ENCODE data around the gene POLL.

POLL gene

GRCh38 chr10:101560298-101561067 lies 27.6 kb downstream of the POLL start:
- no peak for DNase-seq (ENCODE audit: low spot score)

DNA sequence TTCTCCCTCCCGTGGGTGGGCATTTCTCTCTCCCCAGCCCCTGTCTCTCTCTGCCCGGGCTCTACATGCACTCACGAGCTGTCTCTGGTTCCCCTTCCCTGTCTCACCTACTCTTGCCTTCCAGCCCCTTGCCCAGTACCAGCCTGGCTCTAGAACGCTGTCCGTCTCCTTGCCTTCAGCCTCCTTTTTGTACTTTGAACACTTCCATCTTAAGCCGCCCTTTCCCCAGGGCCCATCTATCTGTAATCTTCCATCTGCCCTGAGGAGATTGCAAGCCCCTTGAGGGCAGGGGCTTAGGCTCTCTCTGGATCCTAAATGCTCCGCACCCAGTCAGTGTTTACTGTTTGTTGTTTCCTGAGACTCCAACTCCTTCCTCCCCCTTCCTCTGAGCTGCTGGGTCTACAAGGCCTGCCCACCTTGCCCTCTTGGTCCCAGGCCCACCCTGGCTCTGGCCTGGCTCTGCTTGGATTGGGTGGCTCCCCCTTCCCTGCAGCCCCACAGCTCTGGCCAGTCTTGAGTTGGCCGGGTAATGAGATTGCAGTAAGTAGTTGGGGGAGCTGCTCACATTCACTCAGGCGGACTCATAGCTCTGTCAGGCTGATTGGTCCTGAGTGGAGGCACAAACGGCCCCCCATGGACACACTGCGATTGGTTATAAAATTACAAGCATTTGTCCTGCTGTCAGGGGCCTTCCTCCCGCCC lies 28.3 kb downstream of the POLL start:
- no peak for DNase-seq (ENCODE audit: low spot score)

DNA sequence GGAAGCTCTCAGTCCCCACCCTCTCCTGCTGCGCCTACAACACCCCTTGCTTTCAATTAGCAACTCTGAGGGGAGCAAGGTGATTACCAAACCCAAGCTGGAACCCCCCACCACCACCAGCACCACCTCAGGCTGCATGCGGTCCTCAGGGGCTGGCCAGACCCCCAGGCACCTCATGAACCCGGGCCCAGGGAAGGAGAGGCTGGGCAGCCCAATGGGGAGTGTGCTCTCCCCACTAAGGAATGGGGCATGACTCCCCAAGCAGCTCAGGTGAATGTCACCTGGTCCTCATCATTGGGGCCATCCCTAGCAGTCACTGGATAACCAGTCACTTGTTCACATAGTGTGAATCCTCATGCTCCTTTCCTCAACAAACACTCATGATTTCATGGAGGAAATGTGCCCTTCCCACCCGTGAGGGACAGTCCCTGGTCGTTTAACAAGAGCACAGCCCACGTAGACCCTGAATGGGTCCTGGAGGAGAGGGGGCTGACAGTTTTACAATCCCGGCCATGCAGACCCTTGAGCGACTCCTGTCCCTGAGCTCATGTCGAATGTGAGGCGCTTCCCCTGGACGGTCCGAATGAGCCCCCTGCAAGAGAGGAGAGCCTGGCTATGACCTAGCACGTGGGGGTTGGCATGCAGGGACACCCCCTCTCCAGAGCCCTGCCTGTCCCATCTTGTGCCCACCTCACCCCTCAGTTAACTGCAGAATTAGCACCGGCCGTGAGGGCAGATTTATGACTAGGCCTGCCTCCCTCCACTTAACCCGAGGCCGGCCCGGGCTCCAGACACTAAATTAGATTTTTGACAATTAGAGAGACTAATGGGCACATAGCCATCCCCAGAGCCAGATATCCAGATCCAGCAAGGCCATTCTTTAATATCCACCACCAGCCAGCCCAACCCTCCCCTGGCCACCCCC lies 29.1 kb downstream of the POLL start:
- no peak for DNase-seq (ENCODE audit: low spot score)

GRCh38 chr10:101558204-101558603 lies 29.9 kb downstream of the POLL start:
- DNase-seq (ENCODE audit: low spot score): no peak

- no peak for DNase-seq (ENCODE audit: low spot score)
Measured at GRCh38 chr10:101557541-101557940, 30.5 kb downstream of the POLL start.

DNA sequence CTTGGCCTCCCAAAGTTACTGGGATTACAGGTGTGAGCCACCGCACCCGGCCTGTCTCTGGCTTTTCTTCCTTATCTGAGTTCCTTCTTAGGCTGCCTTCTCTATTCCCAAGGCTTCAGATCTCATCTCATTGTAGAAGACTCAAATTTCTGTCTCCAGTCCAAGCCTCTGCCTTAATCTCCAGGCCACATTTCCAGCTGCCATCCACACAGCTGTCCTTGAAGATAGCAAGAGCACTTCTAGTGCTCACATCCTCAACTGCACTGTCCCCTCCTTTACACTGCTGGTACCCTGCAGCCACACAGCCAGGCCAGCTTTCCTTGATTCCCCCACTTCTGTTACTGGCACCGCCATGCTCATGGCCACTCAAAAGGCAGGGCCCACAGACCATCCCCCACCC lies 35.6 kb downstream of the POLL start:
- DNase-seq (ENCODE audit: low spot score): no peak

GRCh38 chr10:101550965-101551364 lies 37.1 kb downstream of the POLL start:
- no peak for DNase-seq (ENCODE audit: low spot score)

GRCh38 chr10:101545898-101546297 lies 42.2 kb downstream of the POLL start:
- no peak for DNase-seq (ENCODE audit: low spot score)

DNA sequence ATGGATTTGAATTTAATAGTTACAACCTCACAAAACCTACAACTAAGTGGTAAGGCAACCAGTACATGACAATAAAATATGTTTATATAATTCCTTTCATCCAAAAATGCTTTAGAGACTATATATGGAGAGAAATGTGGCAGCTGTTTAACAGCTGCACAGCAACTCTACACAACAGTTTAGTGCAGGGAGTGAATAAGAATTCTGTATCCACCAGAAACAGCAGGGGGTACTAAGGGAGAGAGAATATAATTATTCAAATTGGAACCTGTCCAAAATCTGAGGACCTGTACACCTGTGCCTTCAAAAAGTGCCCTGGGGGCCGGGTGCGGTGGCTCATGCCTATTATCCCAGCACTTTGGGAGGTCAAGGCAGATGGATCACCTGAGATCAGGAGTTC lies 49.6 kb downstream of the POLL start:
- no peak for DNase-seq (ENCODE audit: low spot score)

- DNase-seq (ENCODE audit: low spot score): no peak
Measured at GRCh38 chr10:101536800-101537199, 51.3 kb downstream of the POLL start.

DNA sequence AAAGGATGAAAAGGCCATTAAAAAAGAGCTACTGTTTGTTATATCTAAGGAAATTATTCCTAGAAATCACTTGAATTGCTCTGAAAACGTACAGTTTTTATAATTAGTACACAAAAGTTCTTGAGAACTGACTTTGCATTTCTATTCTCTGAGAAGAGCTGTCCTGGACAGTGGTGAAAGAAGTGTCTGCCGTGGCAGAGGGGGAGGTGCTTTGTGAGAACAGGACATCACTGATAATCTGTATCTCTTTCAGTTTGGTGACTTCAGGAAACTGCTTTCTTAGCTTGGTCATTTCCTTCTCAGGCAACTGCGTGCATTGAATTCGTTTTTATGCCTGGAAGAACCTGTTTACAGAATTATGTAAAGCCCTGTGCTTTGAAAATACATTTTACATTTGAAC lies 52.1 kb downstream of the POLL start:
- no peak for DNase-seq (ENCODE audit: low spot score)

DNA sequence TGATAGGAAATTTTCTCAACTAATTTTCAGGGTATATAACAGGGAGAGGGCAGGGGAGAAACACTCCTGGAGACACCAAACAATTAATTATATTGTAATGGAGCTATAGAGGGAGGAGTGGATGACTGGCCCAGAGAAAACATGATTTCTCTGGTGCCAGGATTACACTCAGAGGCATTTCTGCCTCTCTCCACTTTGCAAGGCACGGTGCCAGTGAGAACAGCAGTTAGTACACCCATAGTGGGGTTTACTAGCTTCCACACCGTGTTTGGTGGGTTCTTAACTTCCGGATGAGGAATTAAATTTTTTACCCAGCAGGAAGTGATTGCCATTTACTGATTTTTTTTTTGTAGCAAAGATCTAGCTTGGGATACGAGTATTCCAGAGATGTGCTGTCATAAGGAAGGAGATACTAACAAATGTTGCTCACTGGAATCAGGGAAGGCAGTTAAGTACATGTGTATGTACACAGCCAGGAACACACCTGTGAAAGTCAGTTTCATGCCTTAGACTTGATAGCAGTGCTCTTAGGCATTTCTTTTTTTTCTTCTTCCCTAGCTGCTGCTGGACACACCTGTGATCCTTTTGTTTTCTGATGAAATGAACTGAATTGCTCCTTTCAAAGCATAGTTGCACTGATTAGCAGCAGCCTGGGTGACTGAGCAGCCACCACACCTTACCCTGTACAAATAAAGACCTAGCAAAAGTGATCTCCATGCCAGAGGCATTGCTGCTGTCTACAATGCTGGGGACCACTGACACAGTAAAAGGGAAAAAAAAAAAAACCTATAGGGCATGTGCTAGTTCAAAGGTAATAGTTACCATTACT lies 58.1 kb downstream of the POLL start:
- no peak for DNase-seq (ENCODE audit: low spot score)

DNA sequence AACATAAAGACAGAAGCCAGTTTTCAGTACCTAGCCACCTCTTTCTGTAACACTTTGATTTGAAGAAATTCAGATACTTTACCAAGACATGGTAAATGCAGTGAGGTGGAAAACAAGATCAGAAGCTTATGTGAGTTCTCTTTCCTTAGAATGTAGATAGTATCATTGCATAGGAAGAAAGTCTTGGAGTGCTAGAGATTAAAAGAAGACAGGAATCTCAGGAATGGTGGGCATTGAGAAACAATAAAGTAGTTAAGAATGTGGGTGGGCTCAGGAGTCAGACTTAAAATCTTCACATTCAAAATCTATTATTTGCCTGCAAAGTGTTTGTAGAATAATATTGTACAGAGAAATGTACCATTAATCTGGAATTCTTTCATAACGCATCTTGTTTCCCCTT lies 58.9 kb downstream of the POLL start:
- no peak for DNase-seq (ENCODE audit: low spot score)
